ENCODE measurements around the gene CLPX. TPM values are rescaled to one million over a fixed set of nuclear protein-coding genes. Genes with fewer than 3 reads are reported as not detected.

Gene CLPX
- total and polyA plus RNA-seq, 9 donors = 19.0 to 44.4 (median 41.1) TPM

DNA sequence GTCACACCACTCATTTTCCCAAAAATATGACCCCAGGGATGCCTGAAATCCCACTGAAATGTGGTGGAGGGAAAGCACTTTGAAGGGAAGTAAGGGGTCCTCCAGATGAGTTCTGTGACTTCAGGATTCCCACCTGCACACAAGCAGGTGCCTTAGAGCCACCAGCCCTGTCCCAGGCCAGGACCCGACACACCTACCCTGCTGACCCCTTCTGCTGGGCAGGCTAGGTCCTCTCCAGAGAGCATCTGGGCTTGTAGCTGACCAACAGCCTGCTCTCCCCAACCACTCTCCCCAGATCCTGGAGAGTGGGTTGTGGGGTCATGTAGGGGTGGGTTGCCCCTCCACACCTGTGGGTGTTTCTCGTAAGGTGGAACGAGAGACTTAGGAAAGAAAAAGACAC is 41.1 kb upstream of the CLPX start:
- no peak overlapping the region for H3K27ac ChIP-seq
- 96 to 98% (median 97%) methylated on average over 3 of the region's 3 CpGs for WGBS, 3 donors
- TF ChIP-seq EP300 (IDR thresholded peaks at IDR 0.05) (no peak), POLR2A (IDR thresholded peaks at IDR 0.05) (no peak)
- TF ChIP-seq, protein P1, sequence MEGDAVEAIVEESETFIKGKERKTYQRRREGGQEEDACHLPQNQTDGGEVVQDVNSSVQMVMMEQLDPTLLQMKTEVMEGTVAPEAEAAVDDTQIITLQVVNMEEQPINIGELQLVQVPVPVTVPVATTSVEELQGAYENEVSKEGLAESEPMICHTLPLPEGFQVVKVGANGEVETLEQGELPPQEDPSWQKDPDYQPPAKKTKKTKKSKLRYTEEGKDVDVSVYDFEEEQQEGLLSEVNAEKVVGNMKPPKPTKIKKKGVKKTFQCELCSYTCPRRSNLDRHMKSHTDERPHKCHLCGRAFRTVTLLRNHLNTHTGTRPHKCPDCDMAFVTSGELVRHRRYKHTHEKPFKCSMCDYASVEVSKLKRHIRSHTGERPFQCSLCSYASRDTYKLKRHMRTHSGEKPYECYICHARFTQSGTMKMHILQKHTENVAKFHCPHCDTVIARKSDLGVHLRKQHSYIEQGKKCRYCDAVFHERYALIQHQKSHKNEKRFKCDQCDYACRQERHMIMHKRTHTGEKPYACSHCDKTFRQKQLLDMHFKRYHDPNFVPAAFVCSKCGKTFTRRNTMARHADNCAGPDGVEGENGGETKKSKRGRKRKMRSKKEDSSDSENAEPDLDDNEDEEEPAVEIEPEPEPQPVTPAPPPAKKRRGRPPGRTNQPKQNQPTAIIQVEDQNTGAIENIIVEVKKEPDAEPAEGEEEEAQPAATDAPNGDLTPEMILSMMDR (IDR thresholded peaks at IDR 0.05) = no peak
- no peak for DNase-seq
- no peak overlapping the region for H3K4me3 ChIP-seq
- no peaks in the 10 kb centered on the region for H3K36me3 ChIP-seq
- H3K27me3 ChIP-seq = no peaks in the 10 kb centered on the region
- H3K4me1 ChIP-seq (ENCODE audit: insufficient read depth) = no peaks in the 10 kb centered on the region
- intact Hi-C loops (cut with DNase I) = no loop called here
- H3K9me3 ChIP-seq = no peaks in the 10 kb centered on the region

DNA sequence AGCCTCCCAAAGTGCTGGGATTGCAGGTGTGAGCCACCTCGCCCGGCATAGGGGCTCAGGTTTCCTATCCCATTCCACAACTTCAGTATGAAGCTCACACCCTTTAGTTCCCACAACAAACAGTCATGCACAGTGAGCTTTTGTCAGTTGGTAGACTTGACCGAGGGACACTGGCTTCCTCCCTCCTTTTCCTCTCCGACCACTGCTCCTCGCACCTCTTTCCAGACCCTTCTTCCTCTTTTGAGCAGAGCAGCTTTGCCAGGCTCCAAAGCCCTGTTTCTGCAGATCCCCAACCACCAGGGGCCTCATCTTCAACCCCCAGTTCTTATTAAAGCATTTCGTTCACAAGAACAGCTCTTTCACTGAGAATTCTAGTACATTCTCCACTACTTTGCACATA is 38.9 kb upstream of the CLPX start:
- TF ChIP-seq, protein P1 (IDR thresholded peaks at IDR 0.05) = no peak
- TF ChIP-seq EP300 (IDR thresholded peaks at IDR 0.05) = no peak
- TF ChIP-seq POLR2A (IDR thresholded peaks at IDR 0.05) = no peak
- 89 to 96% (median 92%) methylated on average over 6 of the region's 6 CpGs for WGBS, 3 donors

DNA sequence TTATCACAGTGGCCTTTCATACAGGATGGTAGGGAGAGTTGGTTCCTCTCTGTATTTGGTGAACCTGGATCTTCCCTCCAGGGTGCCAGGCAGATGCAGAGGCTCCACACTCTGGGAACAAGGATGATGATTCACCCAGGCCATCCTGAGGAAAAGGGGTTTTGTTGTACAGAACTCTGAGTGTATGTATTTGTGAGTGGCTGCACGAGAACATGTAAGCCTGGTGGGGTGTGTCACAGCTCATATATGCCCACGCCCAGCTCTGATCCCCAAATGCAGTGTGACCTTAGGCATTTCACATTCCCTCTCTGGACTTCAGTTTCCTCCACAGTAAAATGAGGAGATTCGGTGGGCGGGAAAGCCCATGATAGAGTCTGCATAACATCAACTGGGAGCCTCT is 37.7 kb upstream of the CLPX start:
- WGBS, 3 donors = 84 to 91% (median 85%) methylated on average over 4 of the region's 4 CpGs
- no peak for TF ChIP-seq EP300 (IDR thresholded peaks at IDR 0.05)
- TF ChIP-seq, protein P1 (IDR thresholded peaks at IDR 0.05) = no peak
- no peak for TF ChIP-seq POLR2A (IDR thresholded peaks at IDR 0.05)
- H3K27me3 ChIP-seq = no peaks in the 10 kb centered on the region
- no peak overlapping the region for H3K4me3 ChIP-seq
- H3K36me3 ChIP-seq = no peaks in the 10 kb centered on the region
- DNase-seq = no peak
- H3K9me3 ChIP-seq = no peaks in the 10 kb centered on the region
- intact Hi-C loops (cut with DNase I) = no loop called here
- no peak overlapping the region for H3K27ac ChIP-seq
- no peaks in the 10 kb centered on the region for H3K4me1 ChIP-seq (ENCODE audit: insufficient read depth)

More for the DNA sequence above, 38.9 kb upstream of the CLPX start:
- Histone ChIP-seq H3K36me3 (no peaks in the 10 kb centered on the region), H3K4me1 (ENCODE audit: insufficient read depth) (no peaks in the 10 kb centered on the region), H3K27ac (no peak overlapping the region), H3K27me3 (no peaks in the 10 kb centered on the region), H3K9me3 (no peaks in the 10 kb centered on the region), H3K4me3 (no peak overlapping the region)
- intact Hi-C loops (cut with DNase I) = no loop called here
- no peak for DNase-seq

DNA sequence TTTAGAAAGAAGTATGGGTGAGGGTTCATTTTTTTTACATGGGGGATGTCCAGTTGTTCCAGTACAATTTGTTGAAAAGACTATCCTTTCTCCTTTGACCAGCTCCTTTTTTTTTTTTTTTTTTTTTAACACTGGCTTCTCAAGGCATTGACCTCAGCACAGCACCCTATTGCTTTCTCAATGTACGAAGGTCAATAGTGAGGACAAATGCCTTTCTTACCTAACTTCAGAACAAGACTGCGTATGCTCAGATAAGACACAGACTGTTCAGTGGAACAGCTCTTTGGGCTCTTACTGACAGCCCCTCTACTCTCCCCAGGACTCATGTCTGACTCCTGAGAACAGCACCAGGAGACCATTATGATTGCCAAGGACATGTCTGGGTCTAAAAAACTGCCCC is 36.6 kb upstream of the CLPX start:
- no peak for DNase-seq
- WGBS, 3 donors = 81 to 91% (median 89%) methylated on average over 2 of the region's 2 CpGs
- H3K4me1 ChIP-seq (ENCODE audit: insufficient read depth) = no peaks in the 10 kb centered on the region
- H3K4me3 ChIP-seq = no peak overlapping the region
- H3K27ac ChIP-seq = no peak overlapping the region
- no peaks in the 10 kb centered on the region for H3K9me3 ChIP-seq
- TF ChIP-seq, protein P1 (IDR thresholded peaks at IDR 0.05) = no peak
- TF ChIP-seq POLR2A (IDR thresholded peaks at IDR 0.05) = no peak
- no peak for TF ChIP-seq EP300 (IDR thresholded peaks at IDR 0.05)
- intact Hi-C loops (cut with DNase I) = no loop called here
- H3K36me3 ChIP-seq = no peaks in the 10 kb centered on the region
- H3K27me3 ChIP-seq = no peaks in the 10 kb centered on the region
